Activated effector memory CD4-positive, alpha-beta T cell treated with Interleukin-2 at 50 U/mL for 16 hours (primary cell): ENCODE results near the gene RAB11B.
"Not testable (repeated sequence)": the region's sequence is repeated elsewhere in the genome, so short reads cannot be mapped to it uniquely, and the experiment has no call there.

Experiments used
- DNase-seq: peaks from one replicate; pipeline ENCODE4 v3.0.0-alpha.2; 2020

RAB11B gene

GRCh38 chr19:8371011-8371804, 19.0 kb upstream of the RAB11B start:
- DNase-seq = no peak

GRCh38 chr19:8373867-8374813, 16.0 kb upstream of the RAB11B start:
- DNase-seq = no peak

- not testable (repeated sequence) for DNase-seq
Measured at GRCh38 chr19:8375766-8376165, 14.4 kb upstream of the RAB11B start.

- DNase-seq = not testable (repeated sequence)
Measured at GRCh38 chr19:8376373-8376974, 13.7 kb upstream of the RAB11B start.

GRCh38 chr19:8377598-8377997, 12.6 kb upstream of the RAB11B start:
- DNase-seq = no peak

- DNase-seq = not testable (repeated sequence)
Measured at GRCh38 chr19:8379156-8379891, 10.8 kb upstream of the RAB11B start.

GRCh38 chr19:8384569-8384968, 5.6 kb upstream of the RAB11B start:
- not testable (repeated sequence) for DNase-seq

- DNase-seq = not testable (repeated sequence)
Measured at GRCh38 chr19:8385103-8385502, 5.1 kb upstream of the RAB11B start.

- not testable (repeated sequence) for DNase-seq
Measured at GRCh38 chr19:8385566-8385965, 4.6 kb upstream of the RAB11B start.

- not testable (repeated sequence) for DNase-seq
Measured at GRCh38 chr19:8386419-8386818, 3.7 kb upstream of the RAB11B start.

GRCh38 chr19:8386990-8387389, 3.2 kb upstream of the RAB11B start:
- DNase-seq = no peak

GRCh38 chr19:8387688-8388611, 2.2 kb upstream of the RAB11B start:
- no peak for DNase-seq

GRCh38 chr19:8388612-8388958, 1.6 kb upstream of the RAB11B start:
- DNase-seq = no peak

- peak; percentile 83 for DNase-seq
Measured at GRCh38 chr19:8390617-8390981, 439 bp downstream of the RAB11B start.

- no peak for DNase-seq
Measured at GRCh38 chr19:8391198-8392016, 1.2 kb downstream of the RAB11B start.

GRCh38 chr19:8392017-8392591, 1.9 kb downstream of the RAB11B start:
- no peak for DNase-seq

GRCh38 chr19:8393192-8393870, 3.2 kb downstream of the RAB11B start:
- no peak for DNase-seq

- DNase-seq = no peak
Measured at GRCh38 chr19:8393871-8394250, 3.7 kb downstream of the RAB11B start.

- no peak for DNase-seq
Measured at GRCh38 chr19:8395621-8396082, 5.5 kb downstream of the RAB11B start.

- DNase-seq = no peak
Measured at GRCh38 chr19:8396185-8396562, 6.0 kb downstream of the RAB11B start.
